HepG2 (cell line): ENCODE data around the gene CNPY1. TPM values are rescaled to one million over a fixed set of nuclear protein-coding genes. Genes with fewer than 3 reads are reported as not detected.

Experiments
- ATAC-seq: fragments of 200-7000 bp; cut with Tn5 transposase; 3 replicates; pipeline ENCODE4 v1.9.1; 2020; ENCODE audit warnings: mild to moderate bottlenecking, moderate library complexity
- BruUV-seq: library from RNA; stranded (reverse); fragments of 400-500 nt; replicated peaks from 2 replicates; lab custom pipeline; 2021; lab: Mats Ljungman, UMichigan
- CTCF ChIA-PET: fragments of 300-600 bp; formaldehyde crosslinking; extraction: SDS; loops from one replicate; lab custom pipeline; 2021; ENCODE audit warnings: low total read pairs, inconsistent platforms, low intra/inter-chr PET ratio; lab: Yijun Ruan, JAX
- POLR2A ChIA-PET: fragments of 350-600 bp; sonication (Branson Sonifier 250); formaldehyde crosslinking; loops from one replicate; lab custom pipeline; 2020; ENCODE audit warnings: antibody characterized with exemption, inconsistent platforms; lab: Yijun Ruan, JAX
- DNase-seq: peaks from one replicate; pipeline ENCODE4 v3.0.0-alpha.2; 2015; ENCODE audit warnings: low spot score
- FAIRE-seq: peaks from 3 replicates; lab custom pipeline; 2011; peaks lifted over from hg19 to GRCh38; lab: Jason Lieb, UNC
- H2AFZ ChIP-seq: one replicate; pipeline ENCODE4 v1.6.1; 2011; ENCODE audit warnings: low read length, inconsistent platforms
- H3K27ac ChIP-seq: fragments of 300-600 bp; 3 replicates; pipeline ENCODE4 v1.8.0; 2011; ENCODE audit warnings: mixed run types, mild to moderate bottlenecking, mixed read lengths, low read length, inconsistent platforms; ENCODE audit not compliant: insufficient read depth; ENCODE audit errors: extremely low read length
- H3K27me3 ChIP-seq, 2 experiments: fragments of 200-600 bp in 1 of 2; 2 replicates in 1 of 2; 3 replicates in 1 of 2; pipeline versions ENCODE4 v1.6.0 to v1.8.0; 2011; ENCODE audit warnings: low read length in 2 of 2, mild to moderate bottlenecking in 2 of 2, moderate library complexity in 2 of 2, inconsistent platforms in 1 of 2; ENCODE audit not compliant: insufficient read depth in 2 of 2, control insufficient read depth in 1 of 2
- H3K36me3 ChIP-seq, 2 experiments: fragments of 200-600 bp in 1 of 2; replicated peaks in 1 of 2; 2 replicates in 1 of 2; 3 replicates in 1 of 2; pipeline versions ENCODE4 v1.5.1 to v1.8.0; 2011; ENCODE audit warnings: low read length in 2 of 2, inconsistent platforms in 1 of 2; ENCODE audit not compliant: insufficient read depth in 2 of 2, control insufficient read depth in 1 of 2
- H3K4me1 ChIP-seq: 2 replicates; pipeline ENCODE4 v1.5.1; 2012; ENCODE audit warnings: low read length, inconsistent platforms; ENCODE audit not compliant: insufficient read depth
- H3K4me2 ChIP-seq: 2 replicates; pipeline ENCODE4 v1.6.0; 2011; ENCODE audit warnings: low read depth, low read length, inconsistent platforms
- H3K4me3 ChIP-seq, 3 experiments: fragments of 200-600 bp in 1 of 3; sonication (generic), shearing (Covaris generic) in 1 of 3; replicated peaks in 1 of 3; 2 replicates each; pipeline ENCODE4 v1.5.1; 2011 to 2016; ENCODE audit warnings: low read length in 3 of 3, inconsistent platforms in 2 of 3, low read depth in 2 of 3, mild to moderate bottlenecking in 2 of 3, control low read depth in 1 of 3, mixed read lengths in 1 of 3; ENCODE audit not compliant: insufficient read depth in 1 of 3
- H3K79me2 ChIP-seq: one replicate; pipeline ENCODE4 v1.6.1; 2011; ENCODE audit warnings: low read length, inconsistent platforms; ENCODE audit not compliant: insufficient read depth
- H3K9ac ChIP-seq: 2 replicates; pipeline ENCODE4 v1.6.0; 2011; ENCODE audit warnings: mild to moderate bottlenecking, low read depth, low read length, inconsistent platforms; ENCODE audit not compliant: insufficient read depth
- H3K9me3 ChIP-seq: 2 replicates; pipeline ENCODE4 v1.5.1; 2012; ENCODE audit warnings: mild to moderate bottlenecking, low read length
- H4K20me1 ChIP-seq: 2 replicates; pipeline ENCODE4 v1.6.0; 2011; ENCODE audit warnings: inconsistent platforms, mild to moderate bottlenecking, low read length, moderate library complexity; ENCODE audit not compliant: insufficient read depth
- CBX2 ChIP-seq, 2 experiments: fragments of 200-600 bp in 1 of 2; sonication (generic); formaldehyde crosslinking in 1 of 2; IDR thresholded peaks; 2 replicates each; pipeline versions ENCODE4 v1.7.0 to v1.8.1; 2018 to 2022; ENCODE audit warnings: low read depth in 2 of 2, low read length in 1 of 2, mild to moderate bottlenecking in 1 of 2, missing genetic modification reagents in 1 of 2
- CREB1 ChIP-seq, 2 experiments: fragments of 450-650 bp in 1 of 2; IDR thresholded peaks; 2 replicates each; pipeline ENCODE4 v1.6.1; 2016 to 2017; ENCODE audit warnings: control low read depth in 1 of 2, mild to moderate bottlenecking in 1 of 2, missing compliant biosample characterization in 1 of 2, missing genetic modification characterization in 1 of 2
- HNRNPK ChIP-seq: fragments of 200-400 bp; formaldehyde crosslinking; IDR thresholded peaks from 2 replicates; pipeline ENCODE4 v1.6.1; 2018; ENCODE audit warnings: low read length, low read depth, moderate library complexity, mild to moderate bottlenecking; ENCODE audit not compliant: poor library complexity, severe bottlenecking
- NFYC ChIP-seq: IDR thresholded peaks from 2 replicates; pipeline ENCODE4 v1.6.1; 2016; ENCODE audit warnings: missing genetic modification reagents, missing compliant biosample characterization
- ZNF335 ChIP-seq: sonication (generic); formaldehyde crosslinking; IDR thresholded peaks from 2 replicates; pipeline ENCODE4 v1.4.0; 2020; ENCODE audit warnings: missing genetic modification reagents
- WGBS: methylation state at CpG from one replicate; pipeline ENCODE4 v1.1.6; 2017; ENCODE audit warnings: low lambda C conversion rate; 5-methylcytosine and 5-hydroxymethylcytosine counted together
- in situ Hi-C: cut with HindIII; loops from 2 replicates; pipeline ENCODE4 v1.10.0; 2017; ENCODE audit warnings: low pct_unique_long_range_greater_than_20kb; ENCODE audit not compliant: extremely low pct_ligation_motif_present
- intact Hi-C: fragments of 100-400 bp; cut with micrococcal nuclease; formaldehyde crosslinking; loops from one replicate; pipeline ENCODE4 v1.10.0; 2022; ENCODE audit not compliant: unreplicated experiment
- polyA plus RNA-seq, 8 experiments: library from polyadenylated mRNA; depleted of rRNA in 3 of 8; stranded (reverse) in 7 of 8; unstranded in 1 of 8; fragments of >200 nt; fragmentation: Illumina TruSeq in 4 of 8; extraction: Trizol in 4 of 8; gene quantifications; 2 replicates each; pipeline versions ENCODE4 v1.2.1 to v1.2.3, GENCODE V29; 2011 to 2016; ENCODE audit warnings: low read depth in 4 of 8, missing spikeins in 1 of 8, mixed read lengths in 1 of 8; ENCODE audit not compliant: insufficient read depth in 1 of 8
- total RNA-seq, 5 experiments: library from RNA; depleted of rRNA; stranded (reverse); fragments of >200 nt; fragmentation: Illumina TruSeq; extraction: Trizol; gene quantifications; 2 replicates each; pipeline ENCODE4 v1.2.3, GENCODE V29; 2016; ENCODE audit warnings: low read depth in 1 of 5

The CNPY1 gene
- total and polyA plus RNA-seq, 2 of the 13 experiments (the other 11 are each of a cell fraction or from before 2014, with no cell fraction given), result not detected

DNA sequence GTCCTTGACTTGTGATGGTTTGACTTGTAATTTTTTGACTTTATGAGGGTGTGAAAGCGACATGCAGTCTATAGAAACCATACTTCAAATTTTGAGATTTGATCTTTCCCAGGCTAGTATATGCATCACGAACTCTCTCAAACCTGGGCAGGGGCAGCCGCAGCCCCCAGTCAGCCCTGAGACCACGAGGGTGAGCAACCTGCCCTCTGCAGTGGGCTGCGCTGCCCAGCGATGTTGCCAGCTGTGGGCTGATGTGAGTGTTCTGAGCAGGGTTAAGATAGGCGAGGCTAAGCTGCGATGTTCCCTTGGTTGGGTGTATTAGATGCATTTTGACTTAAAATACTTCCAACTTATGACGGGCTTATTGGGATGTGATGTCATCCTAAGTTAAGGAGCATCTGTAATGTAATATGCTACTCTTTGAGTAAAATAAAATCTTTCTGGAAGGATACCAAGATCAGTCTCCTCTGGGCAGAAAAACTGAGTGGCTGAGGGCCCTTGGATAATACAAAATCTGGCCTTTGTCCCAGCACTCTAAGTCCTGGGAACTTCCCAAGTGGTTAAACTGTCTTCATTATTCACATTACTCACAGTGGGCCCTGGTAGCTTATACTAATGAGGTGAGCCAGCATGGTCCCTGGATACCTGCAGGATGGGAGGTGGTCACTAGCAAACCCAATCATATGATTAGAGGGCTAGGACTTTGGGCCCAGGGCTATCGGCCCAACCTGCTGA, 28.4 kb upstream of the CNPY1 start:
- DNase-seq (no peak), ATAC-seq (no peak), FAIRE-seq (no peak)
- H3K36me3 ChIP-seq, result no peaks in the 10 kb centered on the region
- H3K27ac ChIP-seq, result no peak overlapping the region
- TF ChIP-seq CREB1 (IDR thresholded peaks at IDR 0.05) (0 out of 2 replicates have a peak, but pooled peaks have one; percentile 41), CREB1 (CRISPR knock-in tag; IDR thresholded peaks at IDR 0.05) (no peak), ZNF335 (CRISPR knock-in tag) (no peak)
- H3K79me2 ChIP-seq, result no peaks in the 10 kb centered on the region
- peaks cover 4 to 61% of the 10 kb centered on the region in 2 experiments for H3K27me3 ChIP-seq
- no peaks in the 10 kb centered on the region for H3K9me3 ChIP-seq
- no peak overlapping the region for H2AFZ ChIP-seq
- CTCF ChIA-PET, result no interaction called here
- no TSS peak for BruUV-seq
- H3K4me1 ChIP-seq, result peaks cover 9% of the 10 kb centered on the region
- no peak overlapping the region for H3K4me3 ChIP-seq
- H3K4me2 ChIP-seq, result no peak overlapping the region
- POLR2A ChIA-PET, result no interaction called here
- intact Hi-C loops (no loop called here), in situ Hi-C loops (no loop called here)
- no peak overlapping the region for H3K9ac ChIP-seq
- no peaks in the 10 kb centered on the region for H4K20me1 ChIP-seq
- 68% methylated on average over 10 of the region's 10 CpGs for WGBS

- Histone ChIP-seq H3K36me3 (no peaks in the 10 kb centered on the region), H3K4me3 (no peak overlapping the region), H3K79me2 (no peaks in the 10 kb centered on the region), H3K4me1 (peaks cover 22% of the 10 kb centered on the region), H3K27ac (no peak overlapping the region), H2AFZ (no peak overlapping the region), H3K9ac (no peak overlapping the region), H3K9me3 (no peaks in the 10 kb centered on the region), H3K27me3 (peaks cover 2 to 74% of the 10 kb centered on the region in 2 experiments; a peak in 4 of 5 replicates), H4K20me1 (no peaks in the 10 kb centered on the region), H3K4me2 (no peak overlapping the region)
- ChIA-PET CTCF (no interaction called here), POLR2A (interaction anchor here (0.6 kb wide), 1 partner anchor 71 kb away, joined by 3 read pairs; no protein-coding TSS in a partner anchor)
- no TSS peak for BruUV-seq
- intact Hi-C loops, result no loop called here
- FAIRE-seq (no peak), DNase-seq (no peak), ATAC-seq (peak; percentile 48)
- TF ChIP-seq NFYC (CRISPR knock-in tag) (no peak), CBX2 (IDR thresholded peaks at IDR 0.05; ENCODE audit: low read depth, low read length) (no peak), CBX2 (CRISPR knock-in tag; IDR thresholded peaks at IDR 0.05; ENCODE audit: low read depth) (no peak), HNRNPK (peak; percentile 20)
- in situ Hi-C loops, result no loop called here
- 21% methylated on average over 11 of the region's 11 CpGs for WGBS
These were observed 25.4 kb upstream of the CNPY1 start for GRCh38 chr7:155571581-155572345.
